Adrenal gland (tissue), 12 donors: ENCODE results near the gene R3HDM4. TPM values are rescaled to one million over a fixed set of nuclear protein-coding genes. Genes with fewer than 3 reads are reported as not detected.

ENCODE experiments used
- DNase-seq, 7 donors: peaks; one replicate each; pipeline ENCODE4 v3.0.0-alpha.2; 2019 to 2020
- H3K27ac ChIP-seq, 5 donors: fragments of 200-600 bp; sonication (generic) in 4 of 5; 1 replicate in 3 of 5; 2 replicates in 2 of 5; pipeline versions ENCODE4 v1.5.1 to v1.8.0; 2016 to 2020; ENCODE audit warnings: mild to moderate bottlenecking in 1 of 5
- H3K27me3 ChIP-seq: fragments of 200-600 bp; 2 replicates; pipeline ENCODE4 v1.8.0; 2021
- H3K36me3 ChIP-seq, 2 donors: fragments of 200-600 bp; replicated peaks in 1 of 2; 1 replicate in 1 of 2; 2 replicates in 1 of 2; pipeline versions ENCODE4 v1.5.1 to v1.8.0; 2018 to 2022
- H3K4me1 ChIP-seq, 2 donors: fragments of 200-600 bp; replicated peaks in 1 of 2; 1 replicate in 1 of 2; 2 replicates in 1 of 2; pipeline versions ENCODE4 v1.5.1 to v1.8.0; 2018 to 2021
- H3K4me3 ChIP-seq, 4 donors: fragments of 200-600 bp; sonication (generic) in 3 of 4; one replicate each; pipeline ENCODE4 v1.5.1; 2016 to 2018
- H3K9me3 ChIP-seq, 3 donors: fragments of 200-600 bp; sonication (generic) in 1 of 3; replicated peaks in 1 of 3; 1 replicate in 2 of 3; 2 replicates in 1 of 3; pipeline versions ENCODE4 v1.5.1 to v1.8.0; 2016 to 2021
- POLR2A ChIP-seq, 2 donors: fragments of 450-650 bp; IDR thresholded peaks; one replicate each; pipeline ENCODE4 v1.6.1; 2017; ENCODE audit warnings: antibody characterized with exemption in 2 of 2, mild to moderate bottlenecking in 2 of 2, moderate library complexity in 1 of 2
- WGBS, 4 donors: extraction: QIAGEN DNeasy Blood & Tissue Kit in 2 of 4; methylation state at CpG; one replicate each; pipeline versions ENCODE4 v1.1.5 to v1.1.7; 2013 to 2017; 5-methylcytosine and 5-hydroxymethylcytosine counted together
- intact Hi-C, 2 donors: fragments of 100-400 bp; cut with DNase I; formaldehyde crosslinking; loops; one replicate each; pipeline versions ENCODE4 v1.14.1 to v1.15.0; 2022 to 2023
- polyA plus RNA-seq, 3 donors: library from polyadenylated mRNA; stranded (reverse); fragments of 200-250 nt in 2 of 3; fragments of 350-450 nt in 1 of 3; fragmentation: Illumina TruSeq in 1 of 3; extraction: RNeasy Lipid Tissue Mini Kit (QIAGEN cat#74804) in 1 of 3; gene quantifications; one replicate each; pipeline ENCODE4 v1.2.3, GENCODE V29; 2013 to 2014
- total RNA-seq, 9 donors: library from RNA; depleted of rRNA in 4 of 9; stranded (reverse); fragments of >200 nt in 4 of 9; fragments of 120-200 nt in 1 of 9; fragmentation: NEBNext Ultra II Directional in 1 of 9; extraction: Animal tissue kit (Norgen Biotek cat#: 25700) in 1 of 9; gene quantifications; one replicate each; pipeline versions ENCODE4 v1.1.0 to v1.2.4, GENCODE V29; 2013 to 2023
- TF ChIP-seq, protein P1 (sequence below), 6 experiments: fragments of 450-650 bp in 4 of 6; fragments of 200-600 bp in 2 of 6; sonication (generic) in 1 of 6; IDR thresholded peaks; 1 replicate in 5 of 6; 2 replicates in 1 of 6; pipeline versions ENCODE4 v1.5.1 to v1.8.0; 2016 to 2021; ENCODE audit warnings: antibody characterized with exemption in 6 of 6, mild to moderate bottlenecking in 2 of 6, moderate library complexity in 1 of 6
- donor health status: healthy with polysubstance abuse.
- donor health status: Bipolar disorder and iron deficiency.
- donor health status: DM: yes; HTN: yes; CAD: no.
- donor health status: DM: no; HTN: no; CAD: no.
- donor health status: DM: no; HTN: no; CAD: no.
- donor health status: DM: yes; HTN: yes; CAD: no.

Gene R3HDM4
- total and polyA plus RNA-seq, 12 donors: 8.9 to 59.5 (median 29.6) TPM

DNA sequence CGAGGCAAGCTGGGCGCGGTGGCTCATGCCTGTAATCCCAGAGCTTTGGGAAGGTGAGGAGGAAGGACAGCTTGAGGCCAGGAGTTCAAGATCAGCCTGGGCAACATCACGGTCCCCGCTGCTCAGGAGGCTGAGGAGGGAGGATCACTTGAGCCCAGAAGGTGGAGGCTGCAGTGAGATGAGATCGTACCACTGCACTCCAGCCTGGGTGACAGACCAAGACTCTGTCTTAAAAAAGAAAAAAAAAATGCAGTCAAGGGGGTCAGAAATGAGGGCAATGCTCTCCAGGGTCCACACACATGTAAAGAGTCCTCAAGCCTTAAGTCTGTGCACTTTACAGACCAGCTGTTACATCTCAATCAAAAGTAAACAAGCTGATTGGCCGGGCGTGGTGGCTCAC is 8.5 kb downstream of the R3HDM4 start:
- Histone ChIP-seq H3K27me3 (no peaks in the 10 kb centered on the region), H3K36me3 (no peaks in the 10 kb centered on the region), H3K4me1 (peaks cover 3 to 10% of the 10 kb centered on the region in 2 donors), H3K27ac (no peak overlapping the region), H3K4me3 (no peak overlapping the region), H3K9me3 (no peaks in the 10 kb centered on the region)
- intact Hi-C loops: no loop called here
- no peak for TF ChIP-seq POLR2A (IDR thresholded peaks at IDR 0.05)
- TF ChIP-seq, protein P1, sequence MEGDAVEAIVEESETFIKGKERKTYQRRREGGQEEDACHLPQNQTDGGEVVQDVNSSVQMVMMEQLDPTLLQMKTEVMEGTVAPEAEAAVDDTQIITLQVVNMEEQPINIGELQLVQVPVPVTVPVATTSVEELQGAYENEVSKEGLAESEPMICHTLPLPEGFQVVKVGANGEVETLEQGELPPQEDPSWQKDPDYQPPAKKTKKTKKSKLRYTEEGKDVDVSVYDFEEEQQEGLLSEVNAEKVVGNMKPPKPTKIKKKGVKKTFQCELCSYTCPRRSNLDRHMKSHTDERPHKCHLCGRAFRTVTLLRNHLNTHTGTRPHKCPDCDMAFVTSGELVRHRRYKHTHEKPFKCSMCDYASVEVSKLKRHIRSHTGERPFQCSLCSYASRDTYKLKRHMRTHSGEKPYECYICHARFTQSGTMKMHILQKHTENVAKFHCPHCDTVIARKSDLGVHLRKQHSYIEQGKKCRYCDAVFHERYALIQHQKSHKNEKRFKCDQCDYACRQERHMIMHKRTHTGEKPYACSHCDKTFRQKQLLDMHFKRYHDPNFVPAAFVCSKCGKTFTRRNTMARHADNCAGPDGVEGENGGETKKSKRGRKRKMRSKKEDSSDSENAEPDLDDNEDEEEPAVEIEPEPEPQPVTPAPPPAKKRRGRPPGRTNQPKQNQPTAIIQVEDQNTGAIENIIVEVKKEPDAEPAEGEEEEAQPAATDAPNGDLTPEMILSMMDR (IDR thresholded peaks at IDR 0.05): no peak
- no peak for DNase-seq
- 93 to 95% (median 93%) methylated on average over 8 of the region's 8 CpGs for WGBS, 4 donors

DNA sequence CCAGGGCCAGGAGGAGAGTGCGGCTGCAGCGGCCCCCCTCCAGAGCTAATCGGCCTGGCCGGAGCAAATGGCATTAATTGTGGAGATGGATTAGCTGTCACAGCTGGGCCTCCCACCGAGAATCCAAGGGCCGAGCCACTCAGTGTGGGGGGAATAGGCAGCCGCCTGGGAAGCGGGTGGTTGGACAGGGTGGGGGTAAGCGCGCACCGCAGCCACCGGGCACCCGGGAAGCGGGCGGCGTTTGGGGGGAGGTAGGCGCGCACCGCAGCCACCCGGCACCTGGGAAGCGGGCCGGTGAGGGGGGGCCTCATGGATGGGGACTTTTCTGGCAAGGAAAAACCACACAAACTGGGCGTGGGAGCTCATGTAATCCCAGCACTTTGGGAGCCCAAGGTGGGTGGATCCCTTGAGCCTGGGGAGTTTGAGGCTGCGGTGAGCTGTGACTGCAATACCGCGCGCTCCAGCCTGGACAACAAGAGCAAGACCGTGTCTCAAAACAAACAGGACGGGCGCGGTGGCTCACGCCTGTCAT is 9.7 kb downstream of the R3HDM4 start:
- H3K27me3 ChIP-seq: no peaks in the 10 kb centered on the region
- no peak overlapping the region for H3K27ac ChIP-seq
- no peak for DNase-seq
- no peak overlapping the region for H3K4me3 ChIP-seq
- no peak for TF ChIP-seq POLR2A (IDR thresholded peaks at IDR 0.05)
- TF ChIP-seq, protein P1 (IDR thresholded peaks at IDR 0.05): no peak
- H3K4me1 ChIP-seq: peaks cover 3 to 6% of the 10 kb centered on the region in 2 donors
- 66 to 76% (median 74%) methylated on average over 26 to 32 of the region's 32 CpGs for WGBS, 4 donors
- H3K36me3 ChIP-seq: no peaks in the 10 kb centered on the region
- H3K9me3 ChIP-seq: no peaks in the 10 kb centered on the region
- intact Hi-C loops: no loop called here

DNA sequence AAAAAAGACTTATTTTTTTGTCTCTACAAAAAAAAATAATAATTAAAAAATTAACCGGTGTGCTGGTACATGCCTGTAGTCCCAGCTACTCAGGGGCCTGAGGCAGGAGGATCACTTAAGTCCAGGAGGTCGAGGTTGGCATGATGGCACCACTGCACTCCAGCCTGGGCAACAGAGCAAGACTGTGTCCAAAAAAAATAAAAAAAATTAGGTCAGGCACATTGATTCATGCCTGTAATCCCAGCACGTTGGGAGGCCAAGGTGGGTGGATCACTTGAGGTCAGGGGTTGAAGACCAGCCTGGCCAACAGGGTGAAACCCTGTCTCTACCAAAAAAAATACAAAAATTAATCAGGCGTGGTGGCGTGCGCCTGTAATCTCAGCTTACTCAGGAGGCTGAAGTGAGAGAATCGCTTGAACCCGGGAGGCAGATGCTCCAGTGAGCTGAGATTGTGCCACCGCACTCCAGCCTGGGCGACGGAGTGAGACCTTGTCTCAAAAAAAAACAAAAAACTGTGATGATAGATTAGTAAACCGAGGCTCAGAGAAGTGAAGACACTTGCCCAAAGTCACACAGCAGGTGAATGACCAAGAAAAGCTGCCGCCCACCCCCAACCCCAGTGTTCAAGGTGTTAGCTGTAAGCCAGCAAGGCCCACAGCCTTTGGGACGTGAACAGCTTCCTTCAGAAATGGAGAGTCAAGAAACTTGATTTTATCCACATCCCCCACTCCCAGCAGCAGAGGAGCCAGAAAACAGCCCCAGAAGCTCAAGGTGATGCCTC is 10.4 kb downstream of the R3HDM4 start:
- no peak overlapping the region for H3K27ac ChIP-seq
- WGBS, 4 donors: 56 to 73% (median 71%) methylated on average over 14 of the region's 14 CpGs

DNA sequence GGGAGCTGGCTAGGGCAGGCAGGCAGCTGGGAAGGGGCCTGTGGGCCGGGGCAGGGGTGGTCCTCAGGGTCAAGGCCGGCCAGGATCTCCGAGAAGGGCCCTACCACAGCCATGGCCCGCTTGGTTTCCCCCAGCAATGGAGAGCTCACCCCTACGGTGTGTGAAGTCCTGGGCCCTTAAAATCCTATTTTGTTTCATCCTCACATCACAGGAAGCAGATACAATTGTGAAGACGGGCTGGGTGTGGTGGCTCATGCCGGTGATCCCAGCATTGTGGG is 11.0 kb downstream of the R3HDM4 start:
- H3K27me3 ChIP-seq: no peaks in the 10 kb centered on the region
- H3K4me3 ChIP-seq: no peak overlapping the region
- 69 to 94% (median 77%) methylated on average over 4 to 7 of the region's 7 CpGs for WGBS, 4 donors
- peaks cover 3 to 6% of the 10 kb centered on the region in 2 donors for H3K4me1 ChIP-seq
- H3K27ac ChIP-seq: no peak overlapping the region
- H3K36me3 ChIP-seq: peaks cover 0 to 2% of the 10 kb centered on the region in 2 donors
- no peak for DNase-seq
- H3K9me3 ChIP-seq: no peaks in the 10 kb centered on the region
- intact Hi-C loops: no loop called here
- TF ChIP-seq, protein P1 (IDR thresholded peaks at IDR 0.05): no peak
- no peak for TF ChIP-seq POLR2A (IDR thresholded peaks at IDR 0.05)

More for the DNA sequence above, 10.4 kb downstream of the R3HDM4 start:
- no peaks in the 10 kb centered on the region for H3K27me3 ChIP-seq
- no peaks in the 10 kb centered on the region for H3K36me3 ChIP-seq
- no peak for TF ChIP-seq POLR2A (IDR thresholded peaks at IDR 0.05)
- TF ChIP-seq, protein P1 (IDR thresholded peaks at IDR 0.05): no peak
- peak in 1 of 7 donors; percentile 40 for DNase-seq
- peaks cover 3 to 6% of the 10 kb centered on the region in 2 donors for H3K4me1 ChIP-seq
- no peaks in the 10 kb centered on the region for H3K9me3 ChIP-seq
- no peak overlapping the region for H3K4me3 ChIP-seq
- intact Hi-C loops: no loop called here
